GM12801 (cell line): ENCODE measurements around the gene ADAMTS4.

Experiments
- TF ChIP-seq, protein P1 (sequence below): IDR thresholded peaks from one replicate; pipeline ENCODE4 v1.5.1; 2011; ENCODE audit warnings: control low read depth; ENCODE audit not compliant: insufficient read length; ENCODE audit errors: extremely low read depth

The ADAMTS4 gene

DNA sequence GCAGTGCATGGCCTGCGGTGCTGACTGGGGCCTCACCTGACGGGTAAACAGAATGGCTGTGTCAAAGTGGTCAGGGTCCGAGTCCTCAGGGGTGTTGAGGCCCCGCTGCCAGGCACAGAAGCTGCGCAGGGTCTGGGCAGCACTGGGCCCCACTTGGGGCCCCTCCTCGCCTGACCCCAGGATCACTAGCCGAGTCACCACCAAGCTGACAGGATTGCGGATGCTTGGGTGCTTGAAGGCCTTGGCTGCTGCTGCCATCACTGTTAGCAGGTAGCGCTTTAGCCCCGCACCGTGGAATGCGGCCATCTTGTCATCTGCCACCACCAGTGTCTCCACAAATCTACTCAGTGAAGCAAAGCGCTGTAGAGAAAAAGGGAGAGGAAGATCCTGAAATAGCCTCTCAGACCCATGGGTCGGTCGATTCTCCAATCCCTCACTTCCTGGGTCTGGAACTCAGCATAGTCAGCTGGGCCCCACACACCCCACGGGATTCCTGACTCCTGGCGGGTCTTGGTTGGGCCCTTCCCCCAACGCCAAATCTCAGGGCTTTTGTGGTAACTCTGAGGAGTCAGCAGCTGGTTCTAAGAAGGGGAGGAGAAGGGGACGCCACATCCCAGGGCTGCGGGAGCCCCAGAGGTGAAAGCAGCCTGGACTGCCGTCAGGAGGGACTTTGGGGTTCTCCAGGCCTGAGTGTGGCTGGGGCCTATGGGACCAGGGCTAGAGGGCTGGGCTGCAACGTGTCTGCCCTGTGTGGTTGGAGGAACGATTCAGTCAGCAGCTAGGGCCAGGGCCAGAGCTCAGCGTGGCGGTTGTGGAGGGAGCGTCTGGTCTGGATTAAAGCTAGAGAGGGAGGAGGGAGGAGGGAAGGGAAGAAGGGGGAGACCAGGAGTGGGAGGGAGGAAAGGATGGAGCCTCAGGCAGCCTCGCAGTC, 2.1 kb downstream of the ADAMTS4 start:
- TF ChIP-seq, protein P1, sequence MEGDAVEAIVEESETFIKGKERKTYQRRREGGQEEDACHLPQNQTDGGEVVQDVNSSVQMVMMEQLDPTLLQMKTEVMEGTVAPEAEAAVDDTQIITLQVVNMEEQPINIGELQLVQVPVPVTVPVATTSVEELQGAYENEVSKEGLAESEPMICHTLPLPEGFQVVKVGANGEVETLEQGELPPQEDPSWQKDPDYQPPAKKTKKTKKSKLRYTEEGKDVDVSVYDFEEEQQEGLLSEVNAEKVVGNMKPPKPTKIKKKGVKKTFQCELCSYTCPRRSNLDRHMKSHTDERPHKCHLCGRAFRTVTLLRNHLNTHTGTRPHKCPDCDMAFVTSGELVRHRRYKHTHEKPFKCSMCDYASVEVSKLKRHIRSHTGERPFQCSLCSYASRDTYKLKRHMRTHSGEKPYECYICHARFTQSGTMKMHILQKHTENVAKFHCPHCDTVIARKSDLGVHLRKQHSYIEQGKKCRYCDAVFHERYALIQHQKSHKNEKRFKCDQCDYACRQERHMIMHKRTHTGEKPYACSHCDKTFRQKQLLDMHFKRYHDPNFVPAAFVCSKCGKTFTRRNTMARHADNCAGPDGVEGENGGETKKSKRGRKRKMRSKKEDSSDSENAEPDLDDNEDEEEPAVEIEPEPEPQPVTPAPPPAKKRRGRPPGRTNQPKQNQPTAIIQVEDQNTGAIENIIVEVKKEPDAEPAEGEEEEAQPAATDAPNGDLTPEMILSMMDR, result no peak

DNA sequence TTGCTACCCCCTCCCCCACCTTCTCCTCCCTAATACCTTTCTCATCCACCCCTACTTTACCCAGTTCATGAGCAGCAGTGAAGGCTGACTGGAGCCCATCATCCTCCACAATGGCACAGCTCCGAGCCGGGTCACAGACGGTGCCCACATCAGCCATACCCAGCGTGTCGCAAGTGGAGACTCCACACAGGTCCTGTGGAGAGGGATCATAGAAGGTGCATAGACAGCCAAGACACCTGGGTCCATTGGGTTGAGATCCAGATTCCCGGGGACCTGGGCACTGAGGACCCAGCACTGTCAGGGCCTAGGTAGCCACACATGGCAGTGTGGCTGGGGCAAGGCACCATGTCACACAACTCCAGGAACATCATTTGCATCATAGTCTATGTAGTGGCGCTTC, 2.7 kb downstream of the ADAMTS4 start:
- TF ChIP-seq, protein P1, result no peak

DNA sequence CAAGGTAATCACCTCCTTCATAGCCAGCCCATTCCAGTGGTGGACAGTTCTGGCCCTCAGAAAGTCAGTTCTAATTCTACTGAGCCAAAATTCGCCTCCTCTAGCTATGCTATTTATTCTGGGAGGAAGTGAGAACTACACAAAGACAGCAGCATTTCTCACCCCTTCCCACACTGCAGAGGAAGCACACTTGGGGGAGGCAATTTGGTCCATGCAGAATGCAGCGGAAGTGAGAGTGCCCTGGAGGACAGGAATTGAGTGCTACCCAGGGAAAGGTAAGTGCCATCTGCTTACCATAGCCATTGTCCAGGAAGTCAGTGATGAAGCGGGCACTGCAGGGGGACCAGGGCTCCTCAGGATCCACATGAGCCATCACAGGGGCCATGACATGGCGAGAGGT, 3.7 kb downstream of the ADAMTS4 start:
- TF ChIP-seq, protein P1, result no peak

DNA sequence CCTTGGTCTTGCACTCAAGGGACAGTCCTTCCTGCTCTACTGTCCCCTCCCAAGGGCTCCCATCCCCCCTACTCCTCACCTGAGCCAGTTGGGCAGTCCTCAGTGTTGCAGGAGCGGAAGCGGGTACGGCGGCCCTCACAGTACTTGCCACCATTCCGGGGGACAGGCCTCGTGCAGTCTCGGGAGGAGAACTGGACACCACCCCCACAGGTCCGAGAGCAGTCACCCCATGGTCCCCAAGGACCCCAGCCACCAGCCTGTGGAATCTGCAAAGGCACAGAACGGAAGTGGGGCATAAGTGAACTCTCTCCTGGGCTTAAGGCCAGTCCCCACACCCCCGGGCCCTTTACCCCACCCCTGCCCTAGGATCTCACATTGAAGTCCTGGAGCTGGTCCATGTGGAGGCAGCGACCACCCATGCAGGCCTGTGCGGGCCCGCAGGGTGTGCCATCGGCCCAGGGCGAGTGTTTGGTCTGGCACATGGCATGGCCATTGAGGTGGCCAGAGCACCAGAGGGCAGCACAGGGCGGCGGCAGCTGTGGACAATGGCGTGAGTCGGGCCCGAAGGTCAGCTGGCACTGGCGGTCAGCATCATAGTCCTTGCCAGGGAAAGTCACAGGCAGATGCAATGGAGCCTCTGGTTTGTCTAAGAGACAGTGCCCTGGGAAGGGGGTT, 5.2 kb downstream of the ADAMTS4 start:
- TF ChIP-seq, protein P1, result no peak

DNA sequence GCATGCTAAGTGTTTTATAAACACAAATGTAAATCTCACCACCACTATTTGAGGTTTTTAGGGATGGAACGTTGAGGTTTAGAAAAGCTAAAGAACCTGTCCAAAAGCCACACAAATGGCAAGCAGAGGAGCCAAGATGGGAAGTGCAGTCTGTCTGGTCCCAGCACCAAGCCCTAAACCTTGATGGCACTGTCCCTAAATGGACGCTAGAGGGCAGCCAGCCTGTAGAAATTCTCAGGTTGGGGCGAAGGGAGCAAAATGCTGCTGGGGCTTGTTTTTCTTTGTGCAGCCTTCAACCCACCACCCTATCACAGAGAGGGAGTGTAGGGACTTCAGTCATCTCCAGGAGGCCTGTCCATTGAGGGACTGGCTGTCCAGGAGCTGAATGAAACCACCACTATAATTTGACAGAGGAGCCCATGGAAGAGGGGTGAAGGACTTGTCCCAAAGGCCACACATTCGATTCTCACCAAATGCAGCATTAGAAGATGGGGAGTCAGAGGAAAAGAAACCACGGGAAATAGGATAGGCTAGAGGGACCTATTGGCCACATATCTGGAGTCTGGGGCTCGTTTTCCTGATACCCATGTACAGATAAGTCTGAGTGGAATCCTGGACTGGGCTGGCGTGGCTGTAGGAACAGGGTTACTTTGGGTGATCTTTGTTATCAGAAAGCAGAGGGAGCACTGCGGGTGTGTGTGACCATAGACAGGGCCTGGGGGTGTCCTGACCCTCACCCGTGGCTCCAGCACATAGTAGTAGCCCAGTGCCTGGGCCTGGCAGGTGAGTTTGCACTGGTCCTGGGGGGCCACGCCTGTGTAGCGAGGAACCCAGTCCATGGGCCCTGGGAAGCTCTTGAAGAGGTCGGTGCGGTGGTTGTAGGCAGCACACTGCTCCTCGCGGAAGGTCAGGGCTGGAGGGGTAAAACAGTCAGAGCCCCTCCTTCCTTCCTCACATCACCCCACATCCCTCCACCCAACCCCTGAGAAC, 6.1 kb downstream of the ADAMTS4 start:
- TF ChIP-seq, protein P1, result no peak

DNA sequence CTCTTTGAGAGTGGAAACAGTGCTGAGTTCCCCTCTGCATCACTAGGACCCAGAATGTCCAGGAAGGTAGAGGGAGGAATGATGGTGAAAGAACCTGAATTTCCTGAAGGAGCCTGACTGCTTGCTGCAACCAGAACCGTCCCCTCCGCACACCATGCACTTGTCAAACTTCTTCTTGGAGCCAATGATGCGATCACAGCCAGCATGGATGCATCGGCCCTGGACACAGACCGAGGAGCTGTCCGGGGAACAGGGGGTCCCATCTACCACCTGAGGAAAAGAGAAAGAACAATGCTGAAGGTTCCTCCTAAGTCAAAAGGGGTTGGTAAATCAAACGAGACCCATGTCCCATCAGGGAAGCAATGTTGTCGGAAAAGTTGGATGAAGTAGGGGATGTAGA, 6.9 kb downstream of the ADAMTS4 start:
- TF ChIP-seq, protein P1, result no peak
